ENCODE data around the gene ERBB4. TPM values are rescaled to one million over a fixed set of nuclear protein-coding genes. Genes with fewer than 3 reads are reported as not detected.

The ERBB4 gene
- total and polyA plus RNA-seq, 2 of the 8 experiments (the other 6 are each of a cell fraction or from before 2014, with no cell fraction given), result 0.34 to 1.3 TPM

GRCh38 chr2:212426637-212427412, 111.8 kb downstream of the ERBB4 start (continued):
- TF ChIP-seq SAP30 (IDR thresholded peaks at IDR 0.05; ENCODE audit: insufficient read depth, insufficient replicate concordance, low read length), result no peak
- no peak for TF ChIP-seq CHD1 (IDR thresholded peaks at IDR 0.05; ENCODE audit: low read depth, low read length)
- TF ChIP-seq FOSL1 (IDR thresholded peaks at IDR 0.05; ENCODE audit: insufficient read depth, low read depth, low read length), result no peak
